B cell (primary cell): ENCODE data around the gene FRG2B.
A peak's percentile ranks its signal among the peaks of the same experiment; 100 is the strongest.
"Not testable (repeated sequence)": the region's sequence is repeated elsewhere in the genome, so short reads cannot be mapped to it uniquely, and the experiment has no call there.

Experiments used
- CTCF ChIP-seq: fragments of 200-600 bp; IDR thresholded peaks from one replicate; pipeline ENCODE4 v1.8.0; 2022; ENCODE audit warnings: antibody characterized with exemption, mild to moderate bottlenecking
- EZH2 ChIP-seq: IDR thresholded peaks from 2 replicates; pipeline ENCODE4 v1.6.1; 2012; ENCODE audit warnings: borderline replicate concordance, low read depth, mild to moderate bottlenecking, moderate library complexity, low read length; ENCODE audit not compliant: insufficient read depth, poor library complexity, severe bottlenecking

GRCh38 chr10:133647075-133647748 is 20.6 kb upstream of the FRG2B start:
- peak; percentile 57 for TF ChIP-seq CTCF
- not testable (repeated sequence) for TF ChIP-seq EZH2
